Fibroblast of the aortic adventitia (primary cell): ENCODE measurements around the gene RAC2. TPM values are rescaled to one million over a fixed set of nuclear protein-coding genes. Genes with fewer than 3 reads are reported as not detected.

ENCODE experiments used
- DNase-seq: peaks from one replicate; pipeline ENCODE4 v3.0.0-alpha.2; 2010; ENCODE audit warnings: low read depth
- H3K4me3 ChIP-seq: 2 replicates; pipeline ENCODE4 v1.5.1; 2011; ENCODE audit warnings: low read depth, mild to moderate bottlenecking, control low read depth, low read length, moderate library complexity
- total RNA-seq: library from RNA; depleted of rRNA; stranded (reverse); fragments of >200 nt; gene quantifications from 2 replicates; pipeline ENCODE4 v1.2.3, GENCODE V29; 2012; ENCODE audit warnings: low replicate concordance
- TF ChIP-seq, protein P1 (sequence below): IDR thresholded peaks from 2 replicates; pipeline ENCODE4 v1.5.1; 2011; ENCODE audit warnings: mild to moderate bottlenecking, low read length, control low read depth, inconsistent platforms; ENCODE audit not compliant: insufficient read depth

The RAC2 gene
- total RNA-seq, 1 donor = 14.4 TPM

DNA sequence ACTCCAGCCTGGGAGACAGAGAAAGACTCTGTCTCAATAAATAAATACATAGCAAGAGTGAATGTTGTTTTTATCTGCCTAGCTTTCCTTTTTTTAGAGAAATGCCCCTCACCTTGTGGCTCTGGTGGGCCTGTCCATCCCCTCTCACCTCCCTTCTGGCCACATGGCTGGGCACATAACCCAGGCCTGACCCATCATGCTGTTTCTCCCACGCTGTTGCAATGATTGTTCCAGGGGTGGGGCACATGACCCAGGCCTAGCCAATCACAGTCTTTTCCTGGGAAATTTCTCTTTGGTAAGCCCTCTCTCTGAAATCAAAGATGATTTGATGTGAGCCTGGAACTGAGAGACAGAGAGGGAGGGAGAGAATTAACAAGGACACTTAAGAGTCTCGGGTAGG is 32.7 kb upstream of the RAC2 start:
- H3K4me3 ChIP-seq = no peak overlapping the region
- peak; percentile 15 for DNase-seq
- TF ChIP-seq, protein P1, sequence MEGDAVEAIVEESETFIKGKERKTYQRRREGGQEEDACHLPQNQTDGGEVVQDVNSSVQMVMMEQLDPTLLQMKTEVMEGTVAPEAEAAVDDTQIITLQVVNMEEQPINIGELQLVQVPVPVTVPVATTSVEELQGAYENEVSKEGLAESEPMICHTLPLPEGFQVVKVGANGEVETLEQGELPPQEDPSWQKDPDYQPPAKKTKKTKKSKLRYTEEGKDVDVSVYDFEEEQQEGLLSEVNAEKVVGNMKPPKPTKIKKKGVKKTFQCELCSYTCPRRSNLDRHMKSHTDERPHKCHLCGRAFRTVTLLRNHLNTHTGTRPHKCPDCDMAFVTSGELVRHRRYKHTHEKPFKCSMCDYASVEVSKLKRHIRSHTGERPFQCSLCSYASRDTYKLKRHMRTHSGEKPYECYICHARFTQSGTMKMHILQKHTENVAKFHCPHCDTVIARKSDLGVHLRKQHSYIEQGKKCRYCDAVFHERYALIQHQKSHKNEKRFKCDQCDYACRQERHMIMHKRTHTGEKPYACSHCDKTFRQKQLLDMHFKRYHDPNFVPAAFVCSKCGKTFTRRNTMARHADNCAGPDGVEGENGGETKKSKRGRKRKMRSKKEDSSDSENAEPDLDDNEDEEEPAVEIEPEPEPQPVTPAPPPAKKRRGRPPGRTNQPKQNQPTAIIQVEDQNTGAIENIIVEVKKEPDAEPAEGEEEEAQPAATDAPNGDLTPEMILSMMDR = no peak

DNA sequence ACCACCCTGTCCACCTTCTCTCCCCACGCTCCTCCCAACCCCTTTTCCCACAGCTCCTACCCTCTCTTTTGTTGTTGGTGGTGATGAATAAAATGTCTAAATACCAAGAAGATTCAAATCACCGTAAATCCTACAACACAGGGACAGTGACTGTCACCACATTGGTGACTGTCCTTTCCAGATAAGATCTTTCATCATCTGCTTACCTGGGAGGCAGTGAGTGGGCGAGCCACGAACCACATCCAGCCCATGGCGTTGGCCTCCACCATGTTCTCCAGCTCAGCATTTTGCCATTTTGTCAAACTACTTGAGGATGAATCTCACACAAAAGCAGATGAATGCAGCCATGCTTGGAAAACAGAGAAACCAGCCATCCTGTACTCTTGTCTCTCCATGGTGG is 31.6 kb upstream of the RAC2 start:
- no peak for DNase-seq
- TF ChIP-seq, protein P1 = no peak

DNA sequence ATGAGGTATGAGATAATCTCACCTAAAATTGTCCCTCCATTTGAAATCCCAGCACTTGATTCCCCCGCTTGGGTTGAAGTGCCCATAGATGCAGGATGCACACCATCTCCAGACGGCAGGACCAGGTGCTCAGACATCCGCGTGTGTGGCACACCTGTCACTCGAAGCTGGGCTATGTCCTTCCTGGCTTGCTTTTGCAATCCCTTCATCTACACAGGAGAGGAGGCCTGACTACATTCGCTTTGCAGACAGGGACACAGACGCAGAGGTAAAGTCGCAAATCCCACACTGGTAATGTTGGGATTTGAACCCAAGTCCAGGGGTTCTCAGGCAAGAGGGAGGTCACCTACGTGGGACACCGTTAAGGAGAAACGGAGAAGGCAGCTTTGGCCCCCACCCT is 31.1 kb upstream of the RAC2 start:
- no peak overlapping the region for H3K4me3 ChIP-seq
- TF ChIP-seq, protein P1 = no peak
- no peak for DNase-seq

More for the DNA sequence above, 31.6 kb upstream of the RAC2 start:
- no peak overlapping the region for H3K4me3 ChIP-seq

DNA sequence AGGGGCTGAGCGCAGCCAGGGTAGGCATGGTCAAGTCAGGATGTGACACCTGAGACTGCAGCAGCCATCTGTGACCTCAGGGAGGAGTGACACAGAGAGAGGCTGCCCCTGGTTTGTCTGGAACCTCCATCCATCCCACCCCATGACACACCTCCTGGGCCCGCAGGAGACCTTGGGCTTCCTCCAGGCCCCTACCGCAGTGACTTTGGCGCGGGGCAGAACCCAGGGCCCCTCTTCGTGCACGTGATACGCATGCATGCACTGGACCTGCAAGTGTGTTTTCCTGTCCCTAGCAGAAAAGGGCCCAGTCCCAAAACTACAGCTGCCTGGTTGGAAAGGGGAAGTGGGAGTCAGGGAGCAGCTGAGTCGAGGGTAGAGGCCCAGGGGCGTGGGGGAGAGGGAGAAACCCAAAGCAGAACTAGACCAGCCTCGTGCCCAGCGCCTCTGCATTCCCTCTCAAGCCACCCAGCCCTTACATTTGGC is 30.4 kb upstream of the RAC2 start:
- no peak overlapping the region for H3K4me3 ChIP-seq
- DNase-seq = no peak
- TF ChIP-seq, protein P1 = no peak

- no peak overlapping the region for H3K4me3 ChIP-seq
- no peak for DNase-seq
- TF ChIP-seq, protein P1 = no peak
These were observed 29.8 kb upstream of the RAC2 start for GRCh38 chr22:37273846-37274225.

DNA sequence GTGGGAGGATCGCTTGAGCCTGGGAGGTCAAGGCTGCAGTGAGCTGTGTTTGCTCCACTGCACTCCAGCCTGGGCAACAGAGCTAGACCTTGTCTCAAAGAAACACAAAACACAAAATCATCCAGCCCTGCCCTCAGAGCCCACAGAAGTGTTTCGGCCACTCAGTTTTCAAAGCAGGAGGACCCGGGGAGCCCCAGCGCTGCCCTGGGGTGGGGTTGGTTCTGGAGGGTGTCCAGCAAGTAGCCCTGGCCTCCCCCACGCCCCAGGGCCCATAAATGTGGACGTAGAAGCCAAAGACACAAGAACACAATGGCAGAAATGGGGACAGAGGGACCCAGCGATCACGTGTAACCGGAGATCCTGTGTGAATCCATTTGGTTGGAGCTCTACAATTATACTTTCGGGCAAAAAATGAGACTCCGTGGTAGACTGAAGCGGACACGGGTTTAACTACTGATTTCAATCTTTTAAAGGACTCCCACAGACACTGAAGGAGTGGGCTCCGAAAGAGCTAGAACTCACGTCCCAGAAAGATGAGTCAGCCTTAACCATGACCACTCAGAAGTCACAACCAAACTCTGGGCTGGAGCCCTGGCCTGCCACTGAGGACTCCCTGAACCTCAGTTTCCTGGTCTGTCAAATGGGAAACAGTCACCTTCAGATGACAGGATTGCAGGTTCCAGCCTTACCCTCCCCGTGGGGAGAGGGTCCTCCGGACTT is 29.2 kb upstream of the RAC2 start:
- TF ChIP-seq, protein P1 = no peak
- H3K4me3 ChIP-seq = no peak overlapping the region
- peak; percentile 70 for DNase-seq
